Naive thymus-derived CD8-positive, alpha-beta T cell (primary cell): ENCODE results near the gene LMTK3. TPM values are rescaled to one million over a fixed set of nuclear protein-coding genes. Genes with fewer than 3 reads are reported as not detected.
A peak's percentile ranks its signal among the peaks of the same experiment; 100 is the strongest.

ENCODE experiments used
- ATAC-seq, 2 donors: fragments of 150-1000 bp; cut with Tn5 transposase in 1 of 2; sonication (Bioruptor Pico), chemical (Tn5 transposase) in 1 of 2; 1 replicate in 1 of 2; 2 replicates in 1 of 2; pipeline ENCODE4 v1.10.0; 2021; ENCODE audit warnings: mild to moderate bottlenecking in 2 of 2, moderate library complexity in 2 of 2
- POLR2A ChIA-PET: fragments of 350-600 bp; sonication (Branson Sonifier 250); formaldehyde crosslinking; loops from one replicate; lab custom pipeline; 2021; ENCODE audit warnings: antibody characterized with exemption; lab: Charles Lee
- DNase-seq, 10 donors: peaks; one replicate each; pipeline versions ENCODE4 v3.0.0 to v3.0.0-alpha.2; 2020 to 2022
- H3K27ac Mint-ChIP-seq, 10 donors: one replicate each; pipeline ENCODE4 v1.8.0; 2020 to 2022; ENCODE audit warnings: mild to moderate bottlenecking in 10 of 10, mixed read lengths in 10 of 10, moderate library complexity in 4 of 10, inconsistent platforms in 1 of 10
- H3K27me3 Mint-ChIP-seq, 5 donors: one replicate each; pipeline ENCODE4 v1.8.0; 2021 to 2022; ENCODE audit warnings: mixed read lengths in 5 of 5
- H3K36me3 Mint-ChIP-seq, 3 donors: one replicate each; pipeline ENCODE4 v1.8.0; 2020 to 2022; ENCODE audit warnings: mixed read lengths in 3 of 3, mild to moderate bottlenecking in 2 of 3, inconsistent platforms in 1 of 3
- H3K4me1 Mint-ChIP-seq, 4 donors: one replicate each; pipeline ENCODE4 v1.8.0; 2021 to 2022; ENCODE audit warnings: mixed read lengths in 4 of 4
- H3K4me3 Mint-ChIP-seq, 10 donors: one replicate each; pipeline ENCODE4 v1.8.0; 2020 to 2022; ENCODE audit warnings: mild to moderate bottlenecking in 10 of 10, mixed read lengths in 10 of 10, moderate library complexity in 6 of 10, inconsistent platforms in 1 of 10
- H3K9me3 Mint-ChIP-seq, 9 donors: one replicate each; pipeline ENCODE4 v1.8.0; 2020 to 2022; ENCODE audit warnings: mixed read lengths in 9 of 9, mild to moderate bottlenecking in 3 of 9, inconsistent platforms in 1 of 9, moderate library complexity in 1 of 9
- polyA plus RNA-seq, 3 donors: library from polyadenylated mRNA; unstranded; fragments of 300-500 nt; fragmentation: Illumina TruSeq; gene quantifications; one replicate each; pipeline ENCODE4 v1.2.3, GENCODE V29; 2021
- total RNA-seq, 8 experiments: library from RNA in 2 of 8; stranded (reverse) in 2 of 8; gene quantifications; one replicate each; pipeline ENCODE4 v1.2.3 and lab custom pipeline; 2021 to 2026

Gene LMTK3
- total and polyA plus RNA-seq, 5 experiments from 2014 or later = 0.15 to 21.5 (median 21.4) TPM; not detected in 2

- peaks cover 0 to 61% (median 2%) of the 10 kb centered on the region in 3 donors for H3K36me3 Mint-ChIP-seq
- DNase-seq (peak in 1 of 10 donors; percentile 46), ATAC-seq (no peak)
- H3K27ac Mint-ChIP-seq = peak within 1 kb of the TSS in 6 of 10 donors; percentile 16 to 87 (median 69)
- H3K4me1 Mint-ChIP-seq = peaks cover 4 to 12% (median 9%) of the 10 kb centered on the region in 4 donors
- H3K9me3 Mint-ChIP-seq = no peaks in the 10 kb centered on the region
- no peaks in the 10 kb centered on the region for H3K27me3 Mint-ChIP-seq
- POLR2A ChIA-PET = no interaction called here
- H3K4me3 Mint-ChIP-seq = peak within 1 kb of the TSS in 1 of 10 donors; percentile 26
Observed at GRCh38 chr19:48455171-48455907, 56.3 kb downstream of the LMTK3 start, which contains the start of gene KCNJ14. Gene KCNJ14, plus strand, starts transcription at chr19:48455574. Its CDS starts 6,151 bp downstream, at chr19:48461725.

- ATAC-seq (no peak), DNase-seq (peak in 1 of 10 donors; percentile 36)
- no peak overlapping the region for H3K4me3 Mint-ChIP-seq
- H3K36me3 Mint-ChIP-seq = peaks cover 0 to 67% (median 2%) of the 10 kb centered on the region in 3 donors
- peak overlapping the region in 2 of 10 donors; percentile 82 to 85 for H3K27ac Mint-ChIP-seq
- H3K27me3 Mint-ChIP-seq = no peaks in the 10 kb centered on the region
- POLR2A ChIA-PET = interaction anchor here (0.5 kb wide), 1 partner anchor 60 kb away, joined by 3 read pairs; no protein-coding TSS in a partner anchor
- H3K9me3 Mint-ChIP-seq = no peaks in the 10 kb centered on the region
- peaks cover 4 to 15% (median 10%) of the 10 kb centered on the region in 4 donors for H3K4me1 Mint-ChIP-seq
Observed at GRCh38 chr19:48454150-48454730, 57.4 kb downstream of the LMTK3 start.

GRCh38 chr19:48452289-48453190 is 59.1 kb downstream of the LMTK3 start:
- Mint-ChIP-seq H3K4me1 (peaks cover 16 to 28% (median 18%) of the 10 kb centered on the region in 4 donors), H3K4me3 (no peak overlapping the region), H3K36me3 (peaks cover 8 to 78% (median 11%) of the 10 kb centered on the region in 3 donors), H3K27ac (peak overlapping the region in 3 of 10 donors; percentile 29 to 69 (median 68)), H3K9me3 (no peaks in the 10 kb centered on the region), H3K27me3 (no peaks in the 10 kb centered on the region)
- peak in 1 of 10 donors; percentile 59 for DNase-seq
- no peak for ATAC-seq
- POLR2A ChIA-PET = interaction anchor here (0.6 kb wide), 1 partner anchor 1069 kb away, joined by 4 read pairs; no protein-coding TSS in a partner anchor

- peak overlapping the region in 1 of 10 donors; percentile 41 for H3K4me3 Mint-ChIP-seq
- no peak for ATAC-seq
- peaks cover 16 to 33% (median 21%) of the 10 kb centered on the region in 4 donors for H3K4me1 Mint-ChIP-seq
- peak overlapping the region in 1 of 10 donors; percentile 68 for H3K27ac Mint-ChIP-seq
- H3K9me3 Mint-ChIP-seq = no peaks in the 10 kb centered on the region
- POLR2A ChIA-PET = no interaction called here
- peaks cover 8 to 75% (median 11%) of the 10 kb centered on the region in 3 donors for H3K36me3 Mint-ChIP-seq
- H3K27me3 Mint-ChIP-seq = no peaks in the 10 kb centered on the region
- peak in 1 of 10 donors; percentile 27 for DNase-seq
Observed at GRCh38 chr19:48451624-48452023, 60.0 kb downstream of the LMTK3 start.

- ATAC-seq (no peak), DNase-seq (peak in 1 of 10 donors; percentile 1)
- Mint-ChIP-seq H3K27ac (peak overlapping the region in 1 of 10 donors; percentile 73), H3K4me3 (no peak overlapping the region), H3K9me3 (no peaks in the 10 kb centered on the region), H3K4me1 (peaks cover 16 to 40% (median 25%) of the 10 kb centered on the region in 4 donors), H3K36me3 (peaks cover 8 to 77% (median 11%) of the 10 kb centered on the region in 3 donors), H3K27me3 (no peaks in the 10 kb centered on the region)
- POLR2A ChIA-PET = interaction anchor here (0.5 kb wide), 2 partner anchors 10 to 955 kb away, joined by 4 read pairs; no protein-coding TSS in a partner anchor
Observed at GRCh38 chr19:48450863-48451262, 60.8 kb downstream of the LMTK3 start.

- no peaks in the 10 kb centered on the region for H3K9me3 Mint-ChIP-seq
- H3K36me3 Mint-ChIP-seq = peaks cover 8 to 79% (median 11%) of the 10 kb centered on the region in 3 donors
- H3K4me1 Mint-ChIP-seq = peaks cover 16 to 44% (median 30%) of the 10 kb centered on the region in 4 donors
- H3K4me3 Mint-ChIP-seq = no peak overlapping the region
- H3K27ac Mint-ChIP-seq = peak overlapping the region in 1 of 10 donors; percentile 73
- ATAC-seq (no peak), DNase-seq (peak in 1 of 10 donors; percentile 60)
- POLR2A ChIA-PET = no interaction called here
- H3K27me3 Mint-ChIP-seq = no peaks in the 10 kb centered on the region
Observed at GRCh38 chr19:48450441-48450840, 61.2 kb downstream of the LMTK3 start.

- Mint-ChIP-seq H3K9me3 (no peaks in the 10 kb centered on the region), H3K4me1 (peaks cover 20 to 48% (median 36%) of the 10 kb centered on the region in 4 donors), H3K4me3 (peak overlapping the region in 3 of 10 donors; percentile 8 to 43 (median 34)), H3K36me3 (peaks cover 8 to 68% (median 11%) of the 10 kb centered on the region in 3 donors), H3K27me3 (peaks cover 3 to 10% (median 7%) of the 10 kb centered on the region in 5 donors), H3K27ac (peak overlapping the region in 1 of 10 donors; percentile 81)
- POLR2A ChIA-PET = no interaction called here
- ATAC-seq (no peak), DNase-seq (no peak)
Observed at GRCh38 chr19:48448563-48448962, 63.1 kb downstream of the LMTK3 start.

- no peak for ATAC-seq
- POLR2A ChIA-PET = interaction anchor here (0.7 to 1.7 kb wide), 3 partner anchors 22 to 409 kb away, joined by 4 to 7 read pairs (median 5); no protein-coding TSS in a partner anchor
- peaks cover 3 to 19% (median 15%) of the 10 kb centered on the region in 5 donors for H3K27me3 Mint-ChIP-seq
Observed at GRCh38 chr19:48446579-48446978, 65.1 kb downstream of the LMTK3 start.

GRCh38 chr19:48445606-48446481 is 65.8 kb downstream of the LMTK3 start, which contains the start of gene GRWD1:
Gene GRWD1, plus strand, starts transcription at chr19:48445983. Its CDS starts 23 bp downstream, at chr19:48446006.
- Mint-ChIP-seq H3K27ac (peak within 1 kb of the TSS; percentile 80 to 99 (median 98)), H3K4me3 (peak within 1 kb of the TSS; percentile 89 to 98 (median 96)), H3K36me3 (peaks cover 8 to 49% (median 11%) of the 10 kb centered on the region in 3 donors), H3K27me3 (peaks cover 5 to 22% (median 21%) of the 10 kb centered on the region in 5 donors), H3K4me1 (peaks cover 22 to 53% (median 38%) of the 10 kb centered on the region in 4 donors), H3K9me3 (no peaks in the 10 kb centered on the region)
- peak; percentile 89 to 93 for ATAC-seq
- POLR2A ChIA-PET = interaction anchor here (0.7 to 1.7 kb wide), 7 partner anchors 12 to 662 kb away, joined by 3 to 7 read pairs (median 4); no protein-coding TSS in a partner anchor
- DNase-seq = peak; percentile 74 to 97 (median 92)

More at GRCh38 chr19:48446579-48446978, 65.1 kb downstream of the LMTK3 start:
- DNase-seq = peak in 1 of 10 donors; percentile 32
- Mint-ChIP-seq H3K4me3 (peak overlapping the region; percentile 89 to 98 (median 96)), H3K4me1 (peaks cover 22 to 55% (median 38%) of the 10 kb centered on the region in 4 donors), H3K36me3 (peaks cover 8 to 54% (median 11%) of the 10 kb centered on the region in 3 donors), H3K9me3 (no peaks in the 10 kb centered on the region), H3K27ac (peak overlapping the region in 9 of 10 donors; percentile 48 to 98 (median 97))

- peak; percentile 38 to 42 for ATAC-seq
- H3K27me3 Mint-ChIP-seq = peaks cover 5 to 26% (median 22%) of the 10 kb centered on the region in 5 donors
Observed at GRCh38 chr19:48445256-48445605, 66.4 kb downstream of the LMTK3 start.

More at GRCh38 chr19:48445256-48445605, 66.4 kb downstream of the LMTK3 start:
- DNase-seq = peak in 1 of 10 donors; percentile 55
- peaks cover 22 to 53% (median 38%) of the 10 kb centered on the region in 4 donors for H3K4me1 Mint-ChIP-seq
- POLR2A ChIA-PET = interaction anchor here (0.7 to 1.7 kb wide), 5 partner anchors 12 to 663 kb away, joined by 3 to 7 read pairs (median 4); no protein-coding TSS in a partner anchor
- peak overlapping the region; percentile 89 to 98 (median 96) for H3K4me3 Mint-ChIP-seq
- peak overlapping the region; percentile 80 to 99 (median 98) for H3K27ac Mint-ChIP-seq
- peaks cover 8 to 45% (median 11%) of the 10 kb centered on the region in 3 donors for H3K36me3 Mint-ChIP-seq
- H3K9me3 Mint-ChIP-seq = no peaks in the 10 kb centered on the region
